ENCODE measurements around the gene CNPPD1.
A peak's percentile ranks its signal among the peaks of the same experiment; 100 is the strongest.

The CNPPD1 gene

DNA sequence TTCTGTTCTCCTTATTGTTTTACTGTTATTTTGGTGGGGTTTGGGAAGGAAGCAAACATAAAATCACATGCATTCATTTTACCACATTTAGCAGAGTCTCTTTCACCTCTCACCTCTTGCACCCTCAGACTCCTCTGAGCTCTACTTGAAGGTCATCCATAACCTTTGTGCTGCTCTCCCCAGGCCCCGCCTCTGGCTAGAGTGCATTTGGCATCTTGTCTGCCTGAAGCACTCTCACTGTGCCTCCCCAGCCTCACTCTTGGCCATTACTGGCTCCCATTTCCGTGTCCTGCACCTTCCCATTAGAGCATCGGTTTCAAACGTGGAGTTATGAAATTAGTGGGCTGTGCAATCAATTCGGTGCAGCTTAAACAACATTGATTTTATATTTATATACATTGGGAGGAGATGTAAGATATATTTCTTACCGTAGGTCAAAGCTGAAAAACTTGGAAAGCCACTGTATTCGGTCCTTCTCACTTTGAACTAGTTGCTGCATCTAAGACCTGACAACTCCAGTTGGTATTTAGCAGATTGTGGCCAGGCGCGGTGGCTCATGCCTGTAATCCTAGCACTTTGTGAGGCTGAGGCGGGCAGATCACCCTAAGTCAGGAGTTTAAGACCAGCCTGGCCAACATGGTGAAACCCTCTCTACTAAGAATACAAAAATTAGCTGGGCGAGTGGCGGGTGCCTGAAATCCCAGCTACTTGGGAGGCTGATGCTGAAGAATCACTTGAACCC is 22.9 kb upstream of the CNPPD1 start:
- DNase-seq (ENCODE audit: insufficient read length, low spot score) (no peak), FAIRE-seq (no peak)
- no peak for TF ChIP-seq SPI1 (IDR thresholded peaks at IDR 0.05; ENCODE audit: low read depth, low read length)
- no peak for TF ChIP-seq POU2F2 (IDR thresholded peaks at IDR 0.05; ENCODE audit: low read depth, low read length)
- no peak for TF ChIP-seq TAF1 (IDR thresholded peaks at IDR 0.05; ENCODE audit: low read depth, low read length)
- no peak for TF ChIP-seq POLR2A (IDR thresholded peaks at IDR 0.05; ENCODE audit: low read depth, low read length)
- TF ChIP-seq POLR2AphosphoS5 (IDR thresholded peaks at IDR 0.05; ENCODE audit: low read depth, low read length), result no peak
- TF ChIP-seq PAX5 (IDR thresholded peaks at IDR 0.05; ENCODE audit: insufficient read depth, low read length, severe bottlenecking), result no peak

DNA sequence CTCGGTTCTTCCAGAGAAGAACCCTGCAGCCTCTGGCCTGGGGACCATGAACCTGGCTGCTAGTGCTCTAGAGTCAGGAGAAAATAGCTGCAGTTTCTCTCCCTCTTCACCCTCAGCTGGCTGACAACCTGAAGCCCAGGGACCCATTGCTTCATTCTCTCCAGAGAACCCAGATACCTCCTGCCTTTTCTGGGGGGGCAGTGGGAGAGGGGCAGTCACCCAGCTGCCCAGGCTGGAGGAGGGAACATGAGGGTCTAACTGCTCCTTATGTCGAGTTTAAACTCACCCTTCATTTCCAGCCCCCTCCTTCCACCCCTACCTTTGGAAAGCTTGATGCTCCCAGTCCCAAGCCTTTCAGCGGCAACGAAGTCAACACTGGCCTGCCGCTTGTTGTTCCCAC is 22.2 kb upstream of the CNPPD1 start:
- TF ChIP-seq PAX5 (IDR thresholded peaks at IDR 0.05; ENCODE audit: insufficient read depth, low read length, severe bottlenecking) (no peak), SPI1 (IDR thresholded peaks at IDR 0.05; ENCODE audit: low read depth, low read length) (no peak), POLR2AphosphoS5 (IDR thresholded peaks at IDR 0.05; ENCODE audit: low read depth, low read length) (no peak), POU2F2 (IDR thresholded peaks at IDR 0.05; ENCODE audit: low read depth, low read length) (no peak), TAF1 (IDR thresholded peaks at IDR 0.05; ENCODE audit: low read depth, low read length) (no peak), POLR2A (IDR thresholded peaks at IDR 0.05; ENCODE audit: low read depth, low read length) (no peak)
- no peak for FAIRE-seq
- DNase-seq (ENCODE audit: insufficient read length, low spot score), result no peak

DNA sequence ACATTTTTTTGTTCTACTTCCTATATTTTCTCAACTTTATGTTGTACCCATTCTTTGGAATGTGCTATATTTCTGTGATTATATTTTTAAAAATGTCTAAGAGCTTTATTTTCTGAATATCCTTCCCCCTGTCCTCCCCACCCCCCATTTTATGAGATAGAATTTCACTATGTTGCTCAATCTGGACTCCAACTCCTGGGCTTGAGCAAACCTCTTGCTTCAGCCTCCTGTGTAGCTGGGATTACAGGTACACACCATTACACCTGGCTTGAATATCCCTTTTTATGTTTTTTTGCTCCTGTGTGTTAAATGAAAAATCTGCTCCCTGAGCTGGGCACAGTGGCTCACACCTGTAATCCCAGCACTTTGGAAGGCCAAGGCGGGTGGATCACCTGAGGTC is 20.7 kb upstream of the CNPPD1 start:
- TF ChIP-seq PAX5 (IDR thresholded peaks at IDR 0.05; ENCODE audit: insufficient read depth, low read length, severe bottlenecking) (no peak), POU2F2 (IDR thresholded peaks at IDR 0.05; ENCODE audit: low read depth, low read length) (no peak), POLR2A (IDR thresholded peaks at IDR 0.05; ENCODE audit: low read depth, low read length) (no peak), SPI1 (IDR thresholded peaks at IDR 0.05; ENCODE audit: low read depth, low read length) (no peak), TAF1 (IDR thresholded peaks at IDR 0.05; ENCODE audit: low read depth, low read length) (no peak), POLR2AphosphoS5 (IDR thresholded peaks at IDR 0.05; ENCODE audit: low read depth, low read length) (no peak)
- no peak for FAIRE-seq

GRCh38 chr2:219186754-219187456 is 10.2 kb upstream of the CNPPD1 start:
- DNase-seq (ENCODE audit: insufficient read length, low spot score) (no peak), FAIRE-seq (peak; percentile 59)
- TF ChIP-seq SPI1 (IDR thresholded peaks at IDR 0.05; ENCODE audit: low read depth, low read length), result peak; percentile 75
- no peak for TF ChIP-seq POU2F2 (IDR thresholded peaks at IDR 0.05; ENCODE audit: low read depth, low read length)
- TF ChIP-seq POLR2A (IDR thresholded peaks at IDR 0.05; ENCODE audit: low read depth, low read length), result no peak

More for the DNA sequence above, 20.7 kb upstream of the CNPPD1 start:
- no peak for DNase-seq (ENCODE audit: insufficient read length, low spot score)

DNA sequence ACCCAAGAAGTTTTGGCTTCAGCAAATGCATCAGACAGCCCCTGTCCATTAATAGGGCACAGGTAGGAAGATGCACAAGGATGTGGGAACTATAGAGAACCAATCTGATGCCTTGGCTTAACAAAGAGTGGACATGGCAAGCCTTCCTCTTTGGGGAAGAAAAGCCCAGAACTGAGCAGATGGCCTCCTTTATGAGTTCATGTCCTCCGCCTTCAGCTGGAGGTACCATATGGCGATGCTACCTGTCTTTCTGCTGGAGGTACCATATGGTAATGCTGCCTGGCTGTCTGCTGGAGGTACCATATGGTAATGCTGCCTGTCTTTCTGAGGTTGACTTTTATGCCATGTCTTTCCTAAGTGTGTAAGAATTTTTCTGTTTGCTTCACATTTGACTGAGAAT is 7.4 kb upstream of the CNPPD1 start:
- DNase-seq (ENCODE audit: insufficient read length, low spot score) (no peak), FAIRE-seq (no peak)
- TF ChIP-seq POLR2A (IDR thresholded peaks at IDR 0.05; ENCODE audit: low read depth, low read length) (no peak), POU2F2 (IDR thresholded peaks at IDR 0.05; ENCODE audit: low read depth, low read length) (no peak), TAF1 (IDR thresholded peaks at IDR 0.05; ENCODE audit: low read depth, low read length) (no peak), SPI1 (IDR thresholded peaks at IDR 0.05; ENCODE audit: low read depth, low read length) (no peak), PAX5 (IDR thresholded peaks at IDR 0.05; ENCODE audit: insufficient read depth, low read length, severe bottlenecking) (no peak), POLR2AphosphoS5 (IDR thresholded peaks at IDR 0.05; ENCODE audit: low read depth, low read length) (no peak)

DNA sequence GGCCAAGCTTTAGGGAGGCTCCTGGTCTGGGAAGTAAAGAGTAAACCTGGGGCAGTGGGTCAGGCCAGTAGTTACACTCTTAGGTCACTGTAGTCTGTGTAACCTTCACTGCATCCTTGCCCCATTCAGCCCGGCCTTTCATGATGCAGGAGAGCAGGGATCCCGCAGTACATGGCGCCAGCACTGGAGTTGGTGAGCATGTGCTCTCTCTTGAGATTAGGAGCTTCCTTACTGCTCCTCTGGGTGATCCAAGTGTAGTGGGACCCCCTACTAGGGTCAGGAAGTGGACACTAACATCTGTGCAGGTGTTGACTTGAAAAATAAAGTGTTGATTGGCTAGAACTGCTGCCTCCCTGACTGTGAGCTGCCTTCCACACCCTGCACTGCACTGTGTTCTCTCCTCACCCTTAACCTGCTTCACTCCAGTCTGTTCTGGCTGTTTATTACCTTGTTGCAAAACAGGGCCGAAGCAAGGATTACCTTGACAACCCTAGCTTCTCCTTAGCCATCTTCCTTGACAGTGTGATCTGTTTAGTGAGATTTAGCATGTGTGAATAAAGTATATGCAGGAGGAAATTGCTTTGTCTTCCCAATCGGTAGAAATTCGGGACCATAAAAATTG is 6.5 kb upstream of the CNPPD1 start:
- DNase-seq (ENCODE audit: insufficient read length, low spot score) (no peak), FAIRE-seq (no peak)
- TF ChIP-seq POLR2AphosphoS5 (IDR thresholded peaks at IDR 0.05; ENCODE audit: low read depth, low read length) (no peak), TAF1 (IDR thresholded peaks at IDR 0.05; ENCODE audit: low read depth, low read length) (no peak), POU2F2 (IDR thresholded peaks at IDR 0.05; ENCODE audit: low read depth, low read length) (no peak), POLR2A (IDR thresholded peaks at IDR 0.05; ENCODE audit: low read depth, low read length) (no peak), SPI1 (IDR thresholded peaks at IDR 0.05; ENCODE audit: low read depth, low read length) (no peak), PAX5 (IDR thresholded peaks at IDR 0.05; ENCODE audit: insufficient read depth, low read length, severe bottlenecking) (no peak)

DNA sequence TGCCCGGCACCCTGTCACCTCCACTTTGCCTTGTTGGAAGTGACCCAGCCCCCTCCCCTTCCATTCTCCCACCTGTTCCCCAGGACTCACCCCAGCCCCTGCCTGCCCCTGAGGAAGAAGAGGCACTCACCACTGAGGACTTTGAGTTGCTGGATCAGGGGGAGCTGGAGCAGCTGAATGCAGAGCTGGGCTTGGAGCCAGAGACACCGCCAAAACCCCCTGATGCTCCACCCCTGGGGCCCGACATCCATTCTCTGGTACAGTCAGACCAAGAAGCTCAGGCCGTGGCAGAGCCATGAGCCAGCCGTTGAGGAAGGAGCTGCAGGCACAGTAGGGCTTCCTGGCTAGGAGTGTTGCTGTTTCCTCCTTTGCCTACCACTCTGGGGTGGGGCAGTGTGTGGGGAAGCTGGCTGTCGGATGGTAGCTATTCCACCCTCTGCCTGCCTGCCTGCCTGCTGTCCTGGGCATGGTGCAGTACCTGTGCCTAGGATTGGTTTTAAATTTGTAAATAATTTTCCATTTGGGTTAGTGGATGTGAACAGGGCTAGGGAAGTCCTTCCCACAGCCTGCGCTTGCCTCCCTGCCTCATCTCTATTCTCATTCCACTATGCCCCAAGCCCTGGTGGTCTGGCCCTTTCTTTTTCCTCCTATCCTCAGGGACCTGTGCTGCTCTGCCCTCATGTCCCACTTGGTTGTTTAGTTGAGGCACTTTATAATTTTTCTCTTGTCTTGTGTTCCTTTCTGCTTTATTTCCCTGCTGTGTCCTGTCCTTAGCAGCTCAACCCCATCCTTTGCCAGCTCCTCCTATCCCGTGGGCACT is 5.8 kb upstream of the CNPPD1 start:
- FAIRE-seq (no peak), DNase-seq (ENCODE audit: insufficient read length, low spot score) (no peak)
- TF ChIP-seq POLR2AphosphoS5 (IDR thresholded peaks at IDR 0.05; ENCODE audit: low read depth, low read length) (no peak), POLR2A (IDR thresholded peaks at IDR 0.05; ENCODE audit: low read depth, low read length) (no peak), POU2F2 (IDR thresholded peaks at IDR 0.05; ENCODE audit: low read depth, low read length) (no peak), TAF1 (IDR thresholded peaks at IDR 0.05; ENCODE audit: low read depth, low read length) (no peak), SPI1 (IDR thresholded peaks at IDR 0.05; ENCODE audit: low read depth, low read length) (no peak)

DNA sequence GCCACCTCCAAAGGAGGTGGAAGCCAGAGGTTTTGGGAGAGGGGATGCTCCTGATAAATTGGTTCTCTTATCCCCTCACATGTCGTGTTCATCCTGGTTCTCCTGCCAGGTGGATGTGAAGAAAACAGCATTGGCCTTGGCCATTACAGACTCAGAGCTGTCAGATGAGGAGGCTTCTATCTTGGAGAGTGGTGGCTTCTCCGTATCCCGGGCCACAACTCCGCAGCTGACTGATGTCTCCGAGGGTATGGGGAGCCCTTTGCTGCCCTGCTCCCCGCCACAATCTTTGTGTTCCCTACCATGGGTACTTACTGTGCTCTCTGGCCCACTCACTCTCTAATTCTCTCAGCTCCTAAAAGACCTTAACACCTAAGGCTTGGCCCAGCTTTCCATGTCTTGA is 4.8 kb upstream of the CNPPD1 start:
- no peak for TF ChIP-seq POLR2AphosphoS5 (IDR thresholded peaks at IDR 0.05; ENCODE audit: low read depth, low read length)
- no peak for TF ChIP-seq SPI1 (IDR thresholded peaks at IDR 0.05; ENCODE audit: low read depth, low read length)
- no peak for TF ChIP-seq PAX5 (IDR thresholded peaks at IDR 0.05; ENCODE audit: insufficient read depth, low read length, severe bottlenecking)
- TF ChIP-seq POU2F2 (IDR thresholded peaks at IDR 0.05; ENCODE audit: low read depth, low read length), result no peak
- TF ChIP-seq TAF1 (IDR thresholded peaks at IDR 0.05; ENCODE audit: low read depth, low read length), result no peak
- no peak for TF ChIP-seq POLR2A (IDR thresholded peaks at IDR 0.05; ENCODE audit: low read depth, low read length)
- FAIRE-seq (no peak), DNase-seq (ENCODE audit: insufficient read length, low spot score) (no peak)

GRCh38 chr2:219180961-219181360 is 4.2 kb upstream of the CNPPD1 start:
- TF ChIP-seq POLR2AphosphoS5 (IDR thresholded peaks at IDR 0.05; ENCODE audit: low read depth, low read length), result no peak
- no peak for TF ChIP-seq POLR2A (IDR thresholded peaks at IDR 0.05; ENCODE audit: low read depth, low read length)
- TF ChIP-seq PAX5 (IDR thresholded peaks at IDR 0.05; ENCODE audit: insufficient read depth, low read length, severe bottlenecking), result no peak
- no peak for TF ChIP-seq POU2F2 (IDR thresholded peaks at IDR 0.05; ENCODE audit: low read depth, low read length)
- TF ChIP-seq TAF1 (IDR thresholded peaks at IDR 0.05; ENCODE audit: low read depth, low read length), result no peak
- TF ChIP-seq SPI1 (IDR thresholded peaks at IDR 0.05; ENCODE audit: low read depth, low read length), result no peak
- DNase-seq (ENCODE audit: insufficient read length, low spot score) (no peak), FAIRE-seq (no peak)

All from GM12891 (cell line).